A549 (cell line): ENCODE measurements around the gene DCHS2.

ENCODE experiments used
- CHD4 ChIP-seq: fragments of 200-600 bp; sonication (generic); IDR thresholded peaks from 2 replicates; pipeline ENCODE4 v1.6.1; 2016; ENCODE audit warnings: antibody characterized with exemption, mild to moderate bottlenecking, borderline replicate concordance
- CTCF ChIP-seq: fragments of >200 bp; sonication (Bioruptor Twin); formaldehyde crosslinking; IDR thresholded peaks from 3 replicates; pipeline ENCODE4 v1.5.1; 2016
- EHMT2 ChIP-seq: fragments of 200-600 bp; sonication (generic); IDR thresholded peaks from 2 replicates; pipeline ENCODE4 v1.6.1; 2016; ENCODE audit warnings: antibody characterized with exemption, low read depth, mild to moderate bottlenecking, moderate library complexity
- EP300 ChIP-seq, 2 experiments: fragments of >200 bp; sonication (Bioruptor Twin); formaldehyde crosslinking; IDR thresholded peaks; 2 replicates in 1 of 2; 3 replicates in 1 of 2; pipeline ENCODE4 v1.6.1; 2016 to 2017
- KDM1A ChIP-seq: fragments of 200-600 bp; sonication (generic); IDR thresholded peaks from 2 replicates; pipeline ENCODE4 v1.6.1; 2016; ENCODE audit warnings: low read depth, mild to moderate bottlenecking
- KDM5A ChIP-seq: fragments of 200-600 bp; sonication (generic); IDR thresholded peaks from 2 replicates; pipeline ENCODE4 v1.6.1; 2016; ENCODE audit warnings: antibody characterized with exemption, mild to moderate bottlenecking
- MAX ChIP-seq: IDR thresholded peaks from 2 replicates; pipeline ENCODE4 v1.6.1; 2012
- MYC ChIP-seq: IDR thresholded peaks from 2 replicates; pipeline ENCODE4 v1.6.1; 2012; ENCODE audit warnings: mild to moderate bottlenecking, inconsistent platforms, low read length, improper control_type of control experiment, borderline replicate concordance
- POLR2A ChIP-seq: IDR thresholded peaks from 2 replicates; pipeline ENCODE4 v1.6.1; 2012; ENCODE audit warnings: mild to moderate bottlenecking, low read length
- RAD21 ChIP-seq, 2 experiments: fragments of >200 bp in 1 of 2; sonication (Bioruptor Twin) in 1 of 2; formaldehyde crosslinking in 1 of 2; IDR thresholded peaks in 1 of 2; conservative IDR thresholded peaks in 1 of 2; 2 replicates in 1 of 2; 3 replicates in 1 of 2; pipeline ENCODE4 v1.6.1; 2012 to 2018; ENCODE audit warnings: inconsistent platforms in 1 of 2
- REST ChIP-seq: fragments of 200-600 bp; sonication (generic); IDR thresholded peaks from 2 replicates; pipeline ENCODE4 v1.6.1; 2016; ENCODE audit warnings: antibody characterized with exemption, mild to moderate bottlenecking, moderate library complexity
- RNF2 ChIP-seq: fragments of 200-600 bp; sonication (generic); IDR thresholded peaks from 2 replicates; pipeline ENCODE4 v1.6.1; 2016; ENCODE audit warnings: low read depth, mild to moderate bottlenecking, antibody characterized with exemption, moderate library complexity, borderline replicate concordance
- SMC3 ChIP-seq: fragments of >200 bp; sonication (Bioruptor Twin); formaldehyde crosslinking; IDR thresholded peaks from 3 replicates; pipeline ENCODE4 v1.6.1; 2018; ENCODE audit warnings: inconsistent platforms

- TF ChIP-seq CTCF (peak; percentile 29; the same call in 2 of the 3 replicates), REST (no peak), POLR2A (no peak), SMC3 (no peak), EHMT2 (no peak), MYC (no peak), KDM1A (no peak), CHD4 (no peak), MAX (no peak), RNF2 (no peak), KDM5A (no peak), EP300 (IDR thresholded peaks at IDR 0.05) (no peak), RAD21 (conservative IDR thresholded peaks at IDR 0.05 in 1 of 2, IDR thresholded peaks at IDR 0.05 in 1 of 2) (peak in 1 of 2 experiments; percentile 11; a peak in 1 of 5 replicates)
These were observed 141.8 kb downstream of the DCHS2 start for GRCh38 chr4:154349829-154350228.
